ENCODE results near the gene SLC35F1.

DNA sequence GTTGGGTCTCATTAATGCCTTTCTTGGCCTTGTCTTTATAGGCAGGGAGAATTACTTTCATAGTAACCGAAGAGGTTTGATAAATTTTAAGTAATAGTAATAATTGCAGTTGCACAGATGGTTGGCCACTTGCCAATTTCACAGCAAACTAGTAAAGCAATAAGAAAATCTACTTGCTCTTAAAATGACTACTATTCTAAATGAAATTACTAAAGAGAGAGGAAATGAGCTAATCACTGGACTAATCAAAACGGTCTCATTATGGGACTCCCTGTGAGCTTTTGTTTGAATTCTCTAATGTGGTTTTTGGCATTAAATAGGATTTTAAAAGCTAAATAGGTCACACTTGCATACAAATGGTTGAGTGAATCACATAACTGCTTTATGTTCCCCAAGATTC, 413.6 kb downstream of the SLC35F1 start:
- TF ChIP-seq, protein P1, sequence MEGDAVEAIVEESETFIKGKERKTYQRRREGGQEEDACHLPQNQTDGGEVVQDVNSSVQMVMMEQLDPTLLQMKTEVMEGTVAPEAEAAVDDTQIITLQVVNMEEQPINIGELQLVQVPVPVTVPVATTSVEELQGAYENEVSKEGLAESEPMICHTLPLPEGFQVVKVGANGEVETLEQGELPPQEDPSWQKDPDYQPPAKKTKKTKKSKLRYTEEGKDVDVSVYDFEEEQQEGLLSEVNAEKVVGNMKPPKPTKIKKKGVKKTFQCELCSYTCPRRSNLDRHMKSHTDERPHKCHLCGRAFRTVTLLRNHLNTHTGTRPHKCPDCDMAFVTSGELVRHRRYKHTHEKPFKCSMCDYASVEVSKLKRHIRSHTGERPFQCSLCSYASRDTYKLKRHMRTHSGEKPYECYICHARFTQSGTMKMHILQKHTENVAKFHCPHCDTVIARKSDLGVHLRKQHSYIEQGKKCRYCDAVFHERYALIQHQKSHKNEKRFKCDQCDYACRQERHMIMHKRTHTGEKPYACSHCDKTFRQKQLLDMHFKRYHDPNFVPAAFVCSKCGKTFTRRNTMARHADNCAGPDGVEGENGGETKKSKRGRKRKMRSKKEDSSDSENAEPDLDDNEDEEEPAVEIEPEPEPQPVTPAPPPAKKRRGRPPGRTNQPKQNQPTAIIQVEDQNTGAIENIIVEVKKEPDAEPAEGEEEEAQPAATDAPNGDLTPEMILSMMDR (IDR thresholded peaks at IDR 0.05; ENCODE audit: poor library complexity) = no peak
- no peak for TF ChIP-seq EZH2 (IDR thresholded peaks at IDR 0.05; ENCODE audit: borderline replicate concordance)

All from hepatocyte (in vitro differentiated cells).